Thyroid gland (tissue), 4 donors: ENCODE results near the gene GIGYF1.

Experiments
- CTCF ChIP-seq, 6 experiments: fragments of 200-600 bp in 3 of 6; fragments of 450-650 bp in 3 of 6; sonication (generic) in 3 of 6; IDR thresholded peaks; one replicate each; pipeline ENCODE4 v1.5.1; 2016 to 2019; ENCODE audit warnings: antibody characterized with exemption in 6 of 6, mild to moderate bottlenecking in 2 of 6, inconsistent platforms in 1 of 6, moderate library complexity in 1 of 6
- POLR2A ChIP-seq, 2 donors: fragments of 450-650 bp; IDR thresholded peaks; one replicate each; pipeline ENCODE4 v1.6.1; 2017; ENCODE audit warnings: antibody characterized with exemption in 2 of 2, mild to moderate bottlenecking in 2 of 2, moderate library complexity in 1 of 2

- TF ChIP-seq CTCF (IDR thresholded peaks at IDR 0.05) (no peak), POLR2A (IDR thresholded peaks at IDR 0.05) (no peak)
Measured at GRCh38 chr7:100642534-100642907, 51.5 kb downstream of the GIGYF1 start.
